Endothelial cell of hepatic sinusoid (primary cell): Measurements from ENCODE around the gene SMR3B.

Experiments used
- in situ Hi-C: cut with HindIII; loops from 2 replicates; pipeline ENCODE4 v1.10.0; 2017; ENCODE audit warnings: low sequenced_read_pairs

The SMR3B gene

GRCh38 chr4:70382691-70383181 lies at the start of gene SMR3B:
SMR3B (plus strand) TSS chr4:70383131; CDS start chr4:70384511, 1,380 bp downstream.
- in situ Hi-C loops: loop anchor here (5.0 kb wide), 1 partner anchor 85 kb away; no protein-coding TSS in a partner anchor

- in situ Hi-C loops: no loop called here
Measured at GRCh38 chr4:70334681-70335080, 48.2 kb upstream of the SMR3B start, which contains the start of gene CABS1. CABS1 (plus strand) TSS chr4:70334981; CDS start chr4:70335040, 59 bp downstream.

- in situ Hi-C loops: no loop called here
Measured at GRCh38 chr4:70336043-70336442, 46.9 kb upstream of the SMR3B start.

DNA sequence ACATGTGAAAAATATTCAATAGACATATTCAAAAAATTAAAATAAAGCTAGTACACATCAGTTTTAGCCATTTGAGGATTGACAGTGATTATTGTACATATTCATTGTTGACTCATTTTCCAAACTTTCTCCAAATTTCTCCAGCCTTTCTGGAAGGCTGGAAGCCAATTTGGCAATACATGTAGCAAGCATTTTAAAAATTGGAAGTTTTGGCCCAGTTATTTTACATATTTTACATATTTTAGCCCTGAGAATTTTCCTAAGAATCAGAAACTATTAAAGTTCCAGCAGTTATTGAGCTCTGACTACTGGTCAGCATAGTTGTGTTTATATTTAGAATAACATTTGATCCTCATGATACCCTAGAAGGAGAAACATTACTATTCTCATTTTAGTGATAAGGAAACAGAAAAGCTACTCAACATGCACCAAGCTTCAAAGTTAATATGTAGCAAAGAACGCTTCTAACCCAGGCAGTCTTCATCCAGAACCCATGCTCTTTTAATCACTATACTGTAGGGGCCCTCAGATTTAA lies 45.0 kb upstream of the SMR3B start:
- in situ Hi-C loops: no loop called here

- in situ Hi-C loops: no loop called here
Measured at GRCh38 chr4:70356185-70356584, 26.7 kb upstream of the SMR3B start.

DNA sequence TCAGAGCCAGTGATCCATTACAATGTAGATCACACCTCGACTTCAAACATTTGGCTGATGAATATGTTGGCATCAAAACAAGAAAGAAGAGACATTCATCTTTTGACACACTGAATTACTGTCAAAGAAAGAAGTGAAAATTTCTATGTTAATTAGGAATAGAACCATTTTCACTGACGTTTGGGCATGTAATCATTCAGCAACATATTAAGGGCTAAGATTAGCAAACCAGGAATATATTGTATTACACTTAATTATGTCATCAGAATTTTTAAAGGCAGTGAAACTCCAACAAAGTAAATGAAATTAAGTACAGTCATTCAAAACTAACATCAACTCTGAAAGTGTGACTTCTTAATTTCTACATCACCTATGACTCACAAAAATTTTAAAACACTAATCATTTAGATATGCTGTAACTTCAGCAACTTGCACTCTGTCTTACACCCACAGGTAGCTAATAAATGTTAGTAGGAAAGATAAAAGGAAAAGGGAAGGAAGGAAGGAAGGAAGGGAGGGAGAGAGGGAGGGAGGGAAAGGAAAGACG lies 23.7 kb upstream of the SMR3B start:
- in situ Hi-C loops: no loop called here

DNA sequence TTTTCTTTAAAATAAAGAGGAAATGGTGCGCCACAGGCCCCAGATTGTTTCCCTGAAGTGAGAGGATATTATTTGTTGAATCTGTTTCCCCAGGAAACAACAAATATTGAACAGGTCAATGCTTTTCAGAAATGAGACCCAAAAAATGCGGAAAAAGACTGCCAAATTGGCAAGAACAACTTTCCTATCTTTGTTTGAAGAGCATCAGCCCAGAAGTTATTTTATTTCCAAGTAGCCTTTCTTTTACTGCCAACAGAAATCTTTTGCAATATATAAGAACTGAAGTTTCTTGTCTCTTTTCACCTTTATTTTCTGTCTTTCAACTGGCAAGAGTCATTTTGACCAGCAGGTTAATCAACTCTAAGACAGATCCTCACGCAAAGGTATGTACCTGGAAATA lies 22.5 kb upstream of the SMR3B start, which contains the start of gene SMR3A:
Gene SMR3A (plus strand): TSS at position 301 of the 400 bp plus-strand sequence. CDS start 1,356 bp downstream, outside the sequence.
- in situ Hi-C loops: no loop called here

DNA sequence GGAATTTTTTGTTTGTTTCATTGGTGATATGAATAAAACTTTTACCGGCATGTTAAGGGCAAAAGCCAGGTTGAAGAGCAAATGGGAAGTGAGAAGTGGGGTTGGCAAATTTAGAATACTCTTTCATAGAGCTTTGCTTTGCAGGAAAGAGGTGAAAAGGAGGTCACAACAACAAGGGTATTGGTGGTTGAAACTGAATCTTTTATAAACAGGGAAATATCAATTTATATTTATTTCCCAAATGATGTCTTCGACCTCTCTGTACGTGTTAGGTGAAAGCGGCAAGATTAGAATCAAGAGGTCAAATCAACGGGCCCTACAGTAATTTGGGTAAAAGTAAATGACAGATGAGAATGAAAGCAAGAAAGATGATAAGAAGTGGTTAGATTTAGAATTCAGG lies 18.9 kb upstream of the SMR3B start:
- in situ Hi-C loops: no loop called here

DNA sequence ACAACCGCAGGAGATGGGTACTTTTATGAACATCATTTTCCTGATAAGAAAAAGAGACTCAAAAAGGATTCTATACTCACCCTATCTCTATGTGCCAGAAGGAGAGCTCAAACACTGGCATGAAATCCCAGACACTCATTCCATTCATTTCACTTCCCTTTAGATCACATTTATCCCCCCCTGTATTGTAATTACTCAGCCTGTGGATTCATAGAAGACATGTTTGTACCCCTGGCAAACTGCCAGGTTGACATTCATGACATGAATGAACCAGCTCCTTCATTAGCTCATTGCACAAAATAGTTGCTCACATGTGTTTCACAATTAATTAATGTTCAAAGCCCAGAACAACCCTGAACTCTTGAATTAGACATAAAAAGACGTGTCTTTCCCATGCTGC lies 17.5 kb upstream of the SMR3B start:
- in situ Hi-C loops: no loop called here

DNA sequence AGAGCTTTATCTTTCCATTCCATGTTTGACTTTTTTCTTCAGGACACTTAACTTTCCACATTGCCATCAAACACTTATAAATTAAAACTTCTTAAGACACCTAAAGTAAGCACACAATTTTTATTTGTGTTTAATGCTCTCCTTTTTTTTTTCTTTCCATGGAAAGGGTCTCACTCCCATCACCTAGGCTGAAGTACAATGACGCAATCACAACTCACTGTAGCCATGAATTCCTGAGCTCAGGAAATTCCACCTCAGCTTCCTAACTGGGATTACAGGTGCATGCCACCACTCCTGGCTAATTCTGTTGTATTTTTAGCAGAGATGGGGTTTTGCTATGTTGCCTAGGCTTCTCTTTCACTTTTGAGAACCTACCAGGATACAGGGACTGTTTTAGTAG lies 15.1 kb upstream of the SMR3B start:
- in situ Hi-C loops: no loop called here

- in situ Hi-C loops: no loop called here
Measured at GRCh38 chr4:70371987-70372386, 10.9 kb upstream of the SMR3B start.

DNA sequence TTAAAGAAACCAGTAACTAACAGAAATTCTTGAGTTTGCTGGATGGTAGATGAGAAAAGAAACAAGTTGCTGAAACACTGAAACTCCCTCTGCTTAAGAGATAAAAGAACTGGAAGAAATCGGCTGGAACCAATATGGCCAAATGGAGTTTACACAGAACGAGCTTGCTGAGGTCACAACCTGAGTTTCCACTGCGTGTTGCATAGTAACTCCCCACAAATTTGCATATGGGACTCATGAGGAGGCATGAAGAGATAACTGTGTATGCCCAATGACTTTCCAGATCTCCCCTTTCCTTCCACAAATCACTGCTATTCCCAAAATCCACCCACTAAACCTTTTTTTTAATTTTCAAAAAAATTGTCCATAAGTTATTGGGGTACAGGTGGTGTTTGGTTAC lies 10.2 kb upstream of the SMR3B start:
- in situ Hi-C loops: no loop called here

- in situ Hi-C loops: loop anchor here (5.0 kb wide), 1 partner anchor 83 kb away; no protein-coding TSS in a partner anchor
Measured at GRCh38 chr4:70380578-70380977, 2.4 kb upstream of the SMR3B start.

GRCh38 chr4:70392057-70392776 lies 9.3 kb downstream of the SMR3B start:
- in situ Hi-C loops: no loop called here

- in situ Hi-C loops: no loop called here
Measured at GRCh38 chr4:70397580-70397979, 14.6 kb downstream of the SMR3B start, which contains the start of gene OPRPN. OPRPN (plus strand) TSS chr4:70397940; CDS start chr4:70399286, 1,346 bp downstream.

DNA sequence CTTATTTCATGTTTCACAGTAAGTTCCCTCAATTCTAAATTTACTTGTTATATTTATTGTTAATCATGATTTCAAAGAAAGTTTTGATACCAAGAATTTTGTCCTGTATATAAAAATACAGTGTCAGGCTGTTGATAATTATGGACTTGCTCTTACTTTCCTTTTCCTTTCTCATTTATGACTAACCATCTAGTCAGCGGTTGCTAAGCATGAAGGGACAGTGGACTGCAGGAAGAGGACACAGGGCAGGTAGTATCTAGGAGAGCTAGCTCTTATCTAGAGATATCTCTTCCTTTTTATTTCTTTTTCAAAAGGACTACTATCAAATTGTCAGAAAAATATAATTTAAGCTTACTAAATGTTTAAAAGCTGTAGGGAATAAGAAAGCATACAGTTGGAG lies 16.4 kb downstream of the SMR3B start:
- in situ Hi-C loops: no loop called here

DNA sequence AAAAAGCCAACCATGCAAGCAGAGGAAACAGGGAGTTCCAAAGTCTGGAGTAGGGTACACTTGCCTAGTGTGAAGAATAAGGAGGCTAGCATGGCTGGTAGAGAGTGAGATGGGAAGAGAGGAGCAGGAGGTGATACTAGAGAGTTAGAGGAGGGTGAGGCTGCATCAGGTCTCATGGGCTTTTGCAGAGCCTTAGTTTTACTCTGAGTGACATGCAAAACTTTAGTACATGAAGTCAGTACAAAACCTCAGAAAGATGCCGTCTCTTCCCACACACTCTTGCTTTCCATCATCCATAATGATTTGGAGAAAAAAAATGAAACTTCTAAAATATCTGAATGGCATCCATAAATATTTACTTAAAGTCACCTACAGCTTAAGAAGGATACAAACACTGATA lies 19.8 kb downstream of the SMR3B start:
- in situ Hi-C loops: no loop called here

DNA sequence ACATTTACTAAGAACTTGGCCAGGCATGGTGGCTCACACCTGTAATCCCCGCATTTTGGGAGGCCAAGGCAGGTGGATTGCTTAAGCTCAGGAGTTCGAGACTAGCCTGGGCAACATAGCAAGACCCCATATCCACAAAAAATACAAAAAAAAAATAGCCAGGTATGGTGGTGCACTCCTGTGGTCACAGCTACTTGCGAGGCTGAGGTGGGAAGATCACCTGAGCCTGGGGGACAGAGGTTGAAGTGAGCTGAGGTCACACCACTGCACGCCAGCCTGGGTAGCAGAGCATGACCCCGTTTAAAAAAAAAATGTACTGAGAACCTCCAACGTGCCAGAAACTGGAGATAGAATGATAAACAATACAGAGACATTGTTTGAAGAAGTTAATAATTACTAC lies 22.8 kb downstream of the SMR3B start:
- in situ Hi-C loops: no loop called here

GRCh38 chr4:70425306-70425705 lies 42.4 kb downstream of the SMR3B start:
- in situ Hi-C loops: no loop called here

DNA sequence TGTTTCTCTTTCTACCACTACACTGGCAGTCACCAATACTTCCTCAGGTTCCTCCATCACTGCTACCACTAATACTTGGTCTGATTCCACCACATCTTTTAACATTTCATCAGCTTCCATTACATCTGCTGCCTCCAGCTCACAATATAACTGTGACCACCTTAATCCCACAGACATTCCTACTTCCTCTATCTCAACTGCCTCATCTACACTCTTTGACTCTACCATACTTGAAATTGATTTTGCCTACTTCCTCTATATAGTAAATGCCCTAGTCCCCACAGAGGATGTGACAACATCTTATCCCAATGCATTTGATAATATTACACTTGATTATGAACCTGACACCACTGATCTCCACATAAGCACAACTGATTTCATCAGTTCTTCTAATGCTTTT lies 43.9 kb downstream of the SMR3B start:
- in situ Hi-C loops: no loop called here

DNA sequence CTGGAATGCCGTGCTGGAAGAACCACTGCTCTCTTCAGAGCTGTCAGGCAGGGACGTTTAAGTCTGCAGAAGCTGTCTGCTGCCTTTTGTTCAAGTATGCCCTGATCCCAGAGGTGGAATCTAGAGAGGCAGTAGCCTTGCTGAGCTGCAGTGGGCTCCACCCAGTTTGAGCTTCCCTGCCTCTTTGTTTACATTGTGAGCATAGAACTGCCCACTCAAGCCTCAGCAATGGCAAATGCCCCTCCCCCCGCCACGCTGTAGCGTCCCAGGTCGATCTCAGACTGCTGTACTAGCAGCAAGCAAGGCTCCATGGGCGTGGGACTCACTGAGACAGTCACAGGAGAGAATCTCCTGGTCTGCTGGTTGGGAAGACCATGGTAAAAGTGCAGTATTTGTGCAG lies 54.3 kb downstream of the SMR3B start:
- in situ Hi-C loops: no loop called here
